HG03095 (cell line): Measurements from ENCODE around the gene ZCRB1.
A peak's percentile ranks its signal among the peaks of the same experiment; 100 is the strongest.
"Not testable (repeated sequence)": the region's sequence is repeated elsewhere in the genome, so short reads cannot be mapped to it uniquely, and the experiment has no call there.

ENCODE experiments used
- ATAC-seq: cut with Tn5 transposase; IDR thresholded peaks from one replicate; pipeline ENCODE4 v1.9.1; 2021; ENCODE audit warnings: moderate library complexity; ENCODE audit not compliant: unreplicated experiment

ZCRB1 gene, protein sequence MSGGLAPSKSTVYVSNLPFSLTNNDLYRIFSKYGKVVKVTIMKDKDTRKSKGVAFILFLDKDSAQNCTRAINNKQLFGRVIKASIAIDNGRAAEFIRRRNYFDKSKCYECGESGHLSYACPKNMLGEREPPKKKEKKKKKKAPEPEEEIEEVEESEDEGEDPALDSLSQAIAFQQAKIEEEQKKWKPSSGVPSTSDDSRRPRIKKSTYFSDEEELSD

GRCh38 chr12:42325653-42326474, at the start of gene ZCRB1, which contains the start of gene PPHLN1:
TSS of gene ZCRB1 (minus strand) at chr12:42326094. CDS start at chr12:42324102, 1,992 bp downstream.
TSS of gene PPHLN1 (plus strand) at chr12:42326167. CDS start at chr12:42335903, 9,736 bp downstream.
- peak; percentile 91 for ATAC-seq

- no peak for ATAC-seq
These were observed 47.8 kb upstream of the ZCRB1 start for GRCh38 chr12:42373669-42374068.

DNA sequence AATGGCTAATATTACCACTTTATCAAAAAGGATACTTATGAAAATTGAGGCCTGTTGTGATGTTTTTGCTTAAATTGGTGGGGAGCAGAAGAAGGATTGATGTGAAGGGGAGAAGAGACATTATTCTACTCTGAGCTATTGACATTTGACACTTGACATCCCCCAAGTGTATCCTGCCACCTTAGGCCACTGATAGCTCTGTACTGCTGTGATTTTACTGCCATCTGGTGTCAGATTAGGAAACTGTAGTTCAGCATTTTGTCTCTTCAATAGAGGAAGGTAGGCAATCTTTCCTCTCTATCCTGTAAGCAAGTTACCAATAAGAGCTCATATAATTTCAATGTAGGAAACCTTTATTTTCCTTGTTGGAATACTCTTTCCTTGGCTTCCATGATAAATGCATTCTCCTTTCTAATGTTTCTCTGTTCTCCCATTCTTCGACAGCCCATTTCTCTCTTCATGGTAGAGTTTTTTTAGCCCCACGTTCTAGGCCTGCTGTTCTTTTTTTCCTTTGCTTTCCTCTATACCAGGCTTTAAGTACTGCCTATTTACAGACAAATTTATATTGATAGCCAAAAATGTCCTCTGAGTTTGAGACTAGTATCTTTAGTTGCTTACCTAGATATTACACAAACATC, 46.4 kb upstream of the ZCRB1 start:
- peak; percentile 81 for ATAC-seq

DNA sequence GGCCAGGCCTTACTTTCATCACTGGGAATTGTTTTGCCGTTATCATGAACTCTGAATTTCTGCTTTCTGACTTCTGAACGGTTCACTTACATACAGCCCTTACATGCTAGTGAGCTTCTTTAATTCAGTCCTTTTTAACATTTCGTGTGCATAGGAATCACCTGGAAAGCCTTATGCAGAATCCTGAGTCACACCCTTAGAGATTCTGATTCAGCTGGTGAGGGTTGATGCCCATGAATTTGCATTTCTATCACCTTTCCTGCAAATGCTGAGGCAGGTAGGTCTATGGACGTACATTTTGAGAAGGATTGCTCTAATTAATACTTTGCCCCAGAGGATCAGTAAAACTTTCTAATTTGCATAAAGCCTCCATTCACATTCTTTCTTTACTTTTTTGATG, 44.1 kb upstream of the ZCRB1 start:
- no peak for ATAC-seq

GRCh38 chr12:42365486-42365885, 39.6 kb upstream of the ZCRB1 start:
- no peak for ATAC-seq

DNA sequence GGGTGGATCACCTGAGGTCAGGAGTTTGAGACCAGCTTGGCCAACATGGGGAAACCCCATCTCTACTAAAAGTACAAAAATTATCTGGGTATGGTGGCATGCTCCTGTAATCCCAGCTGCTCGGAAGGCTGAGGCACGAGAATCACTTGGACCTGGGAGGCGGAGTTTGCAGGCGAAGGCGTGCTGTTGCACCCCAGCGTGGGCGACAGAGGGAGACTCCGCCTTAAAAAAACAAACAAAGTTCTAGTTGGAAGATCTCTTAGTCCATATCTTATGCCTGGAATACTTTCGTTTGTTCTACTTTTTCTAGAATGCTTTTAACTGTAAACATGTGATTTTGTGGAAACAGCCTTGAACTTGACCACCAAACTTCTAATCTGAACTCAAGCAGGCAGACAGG, 38.8 kb upstream of the ZCRB1 start:
- no peak for ATAC-seq

DNA sequence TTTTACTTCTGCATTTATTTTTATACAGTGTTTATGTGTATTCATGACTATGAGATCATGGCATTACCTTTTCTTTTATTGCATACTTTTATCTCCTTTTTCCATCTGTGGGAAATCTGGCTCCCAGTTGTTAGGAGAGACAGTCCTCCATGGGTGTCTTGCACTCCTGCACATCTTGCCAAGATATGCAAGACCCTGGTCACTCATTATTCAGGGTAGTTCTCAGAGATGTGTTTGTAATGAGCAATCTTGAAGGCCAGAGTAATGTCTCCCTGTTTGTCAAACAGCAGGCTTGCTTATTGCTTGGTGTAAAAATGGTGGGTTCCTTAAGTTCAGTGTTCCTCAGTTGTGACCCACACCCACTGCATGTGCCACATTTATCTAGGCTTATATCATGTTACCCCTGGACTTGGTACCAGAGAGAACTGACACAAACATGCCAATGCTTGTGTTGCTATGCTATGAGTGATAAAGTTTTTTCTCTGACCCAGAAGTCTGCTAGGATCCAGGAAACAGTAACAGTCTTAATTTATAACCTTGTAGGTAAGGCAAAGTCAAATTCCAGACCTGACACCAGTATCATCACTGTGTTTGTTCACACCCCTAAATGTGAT, 36.9 kb upstream of the ZCRB1 start:
- ATAC-seq = no peak

DNA sequence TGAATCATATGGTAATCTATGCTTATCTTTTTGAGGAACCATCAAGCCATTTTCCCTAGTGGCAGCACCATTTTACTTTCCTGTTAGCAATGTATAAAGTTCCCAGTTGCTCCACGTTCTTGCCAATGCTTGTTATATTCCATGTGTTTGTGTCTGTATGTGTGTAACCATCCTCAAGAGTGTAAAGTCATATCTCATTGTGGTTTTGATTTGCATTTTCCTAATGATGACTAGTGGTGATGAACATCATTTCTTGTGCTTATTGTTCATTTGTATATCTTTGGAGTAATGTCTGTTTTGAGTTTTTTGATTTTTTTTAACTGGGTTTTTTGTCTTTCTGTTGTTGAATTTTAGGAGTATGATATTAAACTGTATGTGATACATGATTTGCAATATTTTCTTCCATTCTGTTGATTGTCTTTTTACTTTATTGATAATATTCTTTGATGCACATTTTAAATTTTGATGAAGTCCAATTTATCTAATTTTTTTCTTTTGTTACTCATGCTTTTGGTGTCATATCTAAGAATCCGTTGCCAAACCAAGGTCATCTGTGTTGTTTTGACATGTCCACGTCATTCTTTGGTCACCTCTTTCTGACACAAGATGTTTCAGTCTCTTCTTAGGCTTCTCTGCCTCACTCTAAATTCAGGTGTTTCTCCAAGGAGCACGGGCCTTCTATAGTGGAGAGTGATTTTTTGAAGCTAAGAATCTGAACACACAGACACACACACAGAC, 36.2 kb upstream of the ZCRB1 start:
- no peak for ATAC-seq

GRCh38 chr12:42360747-42361403, 35.0 kb upstream of the ZCRB1 start:
- peak; percentile 80 for ATAC-seq

DNA sequence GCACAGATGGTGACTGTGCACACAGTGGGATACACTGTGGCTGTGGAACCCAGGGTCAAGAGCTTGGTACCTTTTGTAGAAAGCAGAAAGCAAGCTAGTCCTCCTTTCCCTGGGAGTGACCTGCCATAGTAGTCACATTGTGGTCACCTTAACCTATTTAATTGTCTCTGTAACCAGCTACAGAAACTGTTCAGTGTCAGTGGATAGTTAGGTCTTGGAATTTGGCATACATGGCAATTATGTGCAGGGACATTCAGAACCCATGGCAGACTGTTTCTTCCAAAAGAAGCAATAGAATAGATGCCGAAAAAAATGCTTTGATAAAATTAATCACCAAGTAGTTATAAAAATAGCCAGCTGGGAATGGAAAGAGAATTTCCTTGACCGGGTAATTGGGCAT, 30.4 kb upstream of the ZCRB1 start:
- no peak for ATAC-seq

DNA sequence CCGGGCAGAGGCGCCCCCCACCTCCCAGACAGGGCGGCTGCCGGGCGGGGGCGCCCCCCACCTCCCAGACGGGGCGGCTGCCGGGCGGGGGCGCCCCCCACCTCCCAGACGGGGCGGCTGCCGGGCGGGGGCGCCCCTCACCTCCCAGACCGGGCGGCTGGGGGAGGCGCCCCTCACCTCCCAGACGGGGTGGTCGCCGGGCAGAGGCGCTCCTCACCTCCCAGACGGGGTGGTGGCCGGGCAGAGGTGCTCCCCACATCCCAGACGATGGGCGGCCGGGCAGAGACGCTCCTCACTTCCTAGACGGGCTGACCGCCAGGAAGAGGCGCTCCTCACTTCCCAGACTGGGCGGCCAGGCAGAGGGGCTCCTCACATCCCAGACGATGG, 24.1 kb upstream of the ZCRB1 start:
- not testable (repeated sequence) for ATAC-seq

- ATAC-seq = not testable (repeated sequence)
These were observed 23.5 kb upstream of the ZCRB1 start for GRCh38 chr12:42349119-42350020.

GRCh38 chr12:42346403-42347002, 20.6 kb upstream of the ZCRB1 start:
- no peak for ATAC-seq

- no peak for ATAC-seq
These were observed 17.8 kb upstream of the ZCRB1 start for GRCh38 chr12:42343721-42344120.

DNA sequence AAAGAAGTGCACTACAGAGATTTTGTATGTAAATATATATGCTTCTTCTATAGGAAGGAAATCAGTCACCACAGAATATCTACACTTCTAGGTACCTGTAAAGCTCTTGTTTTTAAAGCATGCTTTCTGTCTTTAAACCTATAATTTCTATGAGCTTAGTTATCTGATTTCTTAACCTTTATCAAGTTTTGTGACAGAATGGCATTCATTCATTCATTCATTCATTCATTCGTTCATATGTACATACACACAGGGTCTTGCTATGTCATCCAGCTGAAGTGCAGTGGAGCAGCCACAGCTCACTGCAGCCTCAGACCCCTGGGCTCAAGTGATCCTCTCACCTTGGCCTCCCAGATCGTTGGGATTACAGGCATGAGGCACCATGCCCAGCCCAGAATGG, 16.1 kb upstream of the ZCRB1 start:
- ATAC-seq = no peak

DNA sequence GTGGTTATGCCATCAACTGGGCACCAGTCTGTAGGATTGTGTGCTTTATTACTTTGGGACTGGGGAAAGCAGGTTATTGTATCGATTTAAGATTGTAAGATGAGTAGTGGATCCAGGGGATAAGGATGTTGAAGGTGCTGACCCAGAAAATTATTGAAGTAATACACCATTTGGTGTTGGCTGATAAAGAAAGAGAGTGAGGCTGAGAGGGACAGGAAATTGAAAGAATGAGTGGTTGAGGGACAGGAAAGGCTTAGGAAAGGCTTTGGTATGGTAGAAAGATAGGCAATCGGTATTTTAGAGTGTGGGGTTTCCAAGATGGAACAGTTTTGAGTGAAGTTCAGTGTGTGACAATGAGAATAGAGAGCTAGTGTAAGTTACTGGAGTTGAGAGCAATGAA, 12.4 kb upstream of the ZCRB1 start:
- no peak for ATAC-seq

- ATAC-seq = no peak
These were observed 10.4 kb upstream of the ZCRB1 start for GRCh38 chr12:42336286-42336685.

DNA sequence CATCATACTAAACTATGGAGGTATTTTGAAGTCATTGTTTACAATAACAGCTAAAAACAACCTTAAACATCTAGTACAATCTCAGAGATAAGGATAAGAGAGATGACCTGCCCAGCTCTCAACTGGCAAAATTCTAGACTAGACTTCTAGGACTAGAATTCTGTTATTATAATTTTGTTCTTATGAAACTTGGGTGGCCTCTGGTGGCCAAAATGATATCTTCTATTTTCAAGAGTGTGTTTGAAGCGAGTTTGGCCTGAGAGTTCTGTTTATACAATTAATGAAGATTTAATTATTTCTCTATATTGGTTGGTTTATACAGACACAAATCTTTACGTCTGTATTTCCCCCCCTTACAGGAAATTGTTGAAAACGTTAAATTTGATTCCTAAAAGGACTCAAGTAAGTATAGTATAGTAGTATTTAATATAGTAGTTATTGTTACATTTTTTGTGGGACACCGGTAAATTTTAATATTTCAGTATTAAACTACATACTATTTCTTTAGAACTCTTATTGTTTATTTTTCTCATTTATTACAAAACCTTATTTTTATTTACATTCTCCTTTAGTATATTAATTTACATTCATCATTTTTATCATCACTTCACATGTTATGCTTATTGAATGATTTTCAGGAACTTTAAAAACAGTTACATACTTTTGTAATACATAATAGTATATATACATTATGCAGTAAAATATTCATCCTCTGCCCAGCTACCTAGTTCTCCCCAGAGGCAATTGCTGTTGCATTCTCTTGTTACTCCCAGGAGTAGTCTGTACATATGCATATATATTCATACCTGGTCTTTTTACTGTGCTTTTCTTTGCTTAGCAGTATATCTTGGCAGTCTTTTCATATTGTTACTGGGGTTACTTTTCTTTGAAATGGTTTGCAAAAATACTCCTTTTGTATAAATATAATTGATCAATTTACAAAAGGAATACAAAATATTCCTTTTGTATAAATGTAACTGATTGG, 6.7 kb upstream of the ZCRB1 start:
- peak; percentile 88 for ATAC-seq
